ENCODE data around the gene ACSL5. TPM values are rescaled to one million over a fixed set of nuclear protein-coding genes. Genes with fewer than 3 reads are reported as not detected.

ACSL5 gene
- total and polyA plus RNA-seq, 10 of the 15 experiments (the other 5 are each of a cell fraction or from before 2014, with no cell fraction given) = 22.3 to 57.0 (median 46.4) TPM

- 100% methylated on average over 1 of the region's 1 CpG for WGBS (ENCODE audit: insufficient coverage, insufficient replicate concordance, low lambda C conversion rate, missing lambda C conversion rate)
- in situ Hi-C loops (cut with MboI) = no loop called here
- H3K79me2 ChIP-seq (ENCODE audit: control insufficient read depth, insufficient read depth, low read length) = peaks cover 24% of the 10 kb centered on the region
- no peaks in the 10 kb centered on the region for H3K9me3 ChIP-seq (replicated peaks; ENCODE audit: control insufficient read depth, insufficient read depth, low read length)
- H3K36me3 ChIP-seq (ENCODE audit: control insufficient read depth in 2 of 2, insufficient read depth in 2 of 2, low read length in 1 of 2) = peaks cover 0 to 22% of the 10 kb centered on the region in 2 experiments
- ChIA-PET SMC1A (ENCODE audit: uncharacterized antibody, unreplicated experiment) (interaction anchor here (1.1 kb wide), 1 partner anchor 65 kb away, joined by 3 read pairs; no protein-coding TSS in a partner anchor), CTCF (interaction anchor here (1.3 to 2.9 kb wide), 5 partner anchors 10 to 35 kb away, joined by 3 to 9 read pairs (median 3); no protein-coding TSS in a partner anchor), POLR2A (no interaction called here), RAD21 (ENCODE audit: unreplicated experiment) (no interaction called here)
- H4K20me1 ChIP-seq (ENCODE audit: control insufficient read depth, insufficient read depth) = no peaks in the 10 kb centered on the region
- BruUV-seq (replicated peaks) = no TSS peak
- no peak for ATAC-seq
- H3K4me2 ChIP-seq (ENCODE audit: control insufficient read depth, insufficient read depth) = no peak overlapping the region
- no peak overlapping the region for H3K9ac ChIP-seq (ENCODE audit: control insufficient read depth, insufficient read depth, low read length)
- DNase-seq (ENCODE audit: low read depth, low spot score) = no peak
- no peak for FAIRE-seq
- no peak for TF ChIP-seq MYB (IDR thresholded peaks at IDR 0.05; ENCODE audit: borderline replicate concordance, low read depth, low read length)
- TF ChIP-seq POLR2A (IDR thresholded peaks at IDR 0.05; ENCODE audit: low read depth, low read length) = no peak
- TF ChIP-seq BCL11A (IDR thresholded peaks at IDR 0.05; ENCODE audit: low read depth, low read length) = no peak
- TF ChIP-seq NR2C2 (IDR thresholded peaks at IDR 0.05; ENCODE audit: borderline replicate concordance, control insufficient read depth, insufficient read length, low read depth) = no peak
- no peak for TF ChIP-seq ZBTB40 (IDR thresholded peaks at IDR 0.05; ENCODE audit: borderline replicate concordance)
- TF ChIP-seq IKZF1 (conservative IDR thresholded peaks at IDR 0.05) = no peak
- TF ChIP-seq SP1 (IDR thresholded peaks at IDR 0.05; ENCODE audit: low read depth, low read length) = no peak
- no peak for TF ChIP-seq CREB1 (IDR thresholded peaks at IDR 0.05; ENCODE audit: low read depth)
- no peak for TF ChIP-seq YY1 (IDR thresholded peaks at IDR 0.05; ENCODE audit: low read depth, low read length)
- TF ChIP-seq PBX3 (IDR thresholded peaks at IDR 0.05; ENCODE audit: insufficient replicate concordance, low read depth, low read length) = no peak
- TF ChIP-seq SMAD5 (IDR thresholded peaks at IDR 0.05; ENCODE audit: low read depth) = no peak
- TF ChIP-seq CTCF (IDR thresholded peaks at IDR 0.05 in 2 of 3, conservative IDR thresholded peaks at IDR 0.05 in 1 of 3; ENCODE audit: control insufficient read depth in 2 of 3, extremely low read depth in 1 of 3, insufficient read depth in 1 of 3, low read depth in 3 of 3, low read length in 3 of 3) = no peak
- no peak for TF ChIP-seq NBN (IDR thresholded peaks at IDR 0.05)
- no peak for TF ChIP-seq MTA3 (IDR thresholded peaks at IDR 0.05; ENCODE audit: borderline replicate concordance, low read length)
- no peak for TF ChIP-seq BCL3 (IDR thresholded peaks at IDR 0.05; ENCODE audit: borderline replicate concordance, insufficient read depth, low read depth, low read length, poor library complexity, severe bottlenecking)
- TF ChIP-seq PML (IDR thresholded peaks at IDR 0.05; ENCODE audit: low read length) = no peak
- no peak for TF ChIP-seq JUND (IDR thresholded peaks at IDR 0.05; ENCODE audit: low read depth, low read length)
- no peak for TF ChIP-seq MTA2 (IDR thresholded peaks at IDR 0.05; ENCODE audit: low read depth)
- H3K4me3 ChIP-seq = no peak overlapping the region
- no peaks in the 10 kb centered on the region for H3K27me3 ChIP-seq (replicated peaks in 1 of 2; ENCODE audit: control insufficient read depth in 2 of 2, insufficient read depth in 2 of 2, low read length in 1 of 2)
- no peak overlapping the region for H2AFZ ChIP-seq (ENCODE audit: control insufficient read depth, low read depth, low read length)
- intact Hi-C loops (cut with micrococcal nuclease; ENCODE audit: unreplicated experiment) = no loop called here
- peaks cover 3% of the 10 kb centered on the region for H3K4me1 ChIP-seq (ENCODE audit: control insufficient read depth, insufficient read depth, low read length)
- H3K27ac ChIP-seq (ENCODE audit: control insufficient read depth, insufficient read depth) = no peak overlapping the region
Observed at GRCh38 chr10:112441520-112441919, 67.6 kb downstream of the ACSL5 start.

All from GM12878 (cell line).